PC-3 (cell line): ENCODE measurements around the gene MGAT5. TPM values are rescaled to one million over a fixed set of nuclear protein-coding genes. Genes with fewer than 3 reads are reported as not detected.

ENCODE experiments used
- ATAC-seq: fragments of 200-7000 bp; cut with Tn5 transposase; 2 replicates; pipeline ENCODE4 v1.9.1; 2020; ENCODE audit warnings: mild to moderate bottlenecking, moderate library complexity
- BruUV-seq: library from RNA; stranded (reverse); fragments of 400-500 nt; replicated peaks from 2 replicates; lab custom pipeline; 2021; lab: Mats Ljungman, UMichigan
- CTCF ChIA-PET: fragments of 300-600 bp; sonication (Branson Sonifier 250); formaldehyde crosslinking; loops from one replicate; lab custom pipeline; 2022; ENCODE audit warnings: antibody characterized with exemption; lab: Charles Lee
- POLR2A ChIA-PET: fragments of 300-600 bp; sonication (Branson Sonifier 250); formaldehyde crosslinking; loops from one replicate; lab custom pipeline; 2022; ENCODE audit warnings: antibody characterized with exemption; ENCODE audit not compliant: unreplicated experiment; lab: Charles Lee
- DNase-seq: peaks from one replicate; pipeline ENCODE4 v3.0.0-alpha.2; 2015
- H2AFZ ChIP-seq: fragments of 300-600 bp; sonication (generic); 2 replicates; pipeline ENCODE4 v1.6.0; 2016; ENCODE audit warnings: antibody characterized with exemption, low read length
- H3F3A ChIP-seq: fragments of 300-600 bp; sonication (generic); one replicate; pipeline ENCODE4 v1.6.0; 2017; ENCODE audit warnings: antibody characterized with exemption, low read length, control low read depth, mild to moderate bottlenecking; ENCODE audit not compliant: unreplicated experiment
- H3K27ac ChIP-seq: fragments of 300-600 bp; sonication (generic); 2 replicates; pipeline ENCODE4 v1.5.1; 2016; ENCODE audit warnings: mild to moderate bottlenecking, low read length
- H3K27me3 ChIP-seq: fragments of 300-600 bp; sonication (generic); 2 replicates; pipeline ENCODE4 v1.6.1; 2016; ENCODE audit warnings: low read length, mixed read lengths
- H3K36me3 ChIP-seq: fragments of 300-600 bp; sonication (generic); 2 replicates; pipeline ENCODE4 v1.6.1; 2016; ENCODE audit warnings: low read depth, mixed run types, low read length, mixed read lengths
- H3K4me1 ChIP-seq: fragments of 300-600 bp; sonication (generic); 2 replicates; pipeline ENCODE4 v1.5.1; 2016; ENCODE audit warnings: low read length; ENCODE audit not compliant: insufficient read depth
- H3K4me2 ChIP-seq: fragments of 300-600 bp; sonication (generic); 2 replicates; pipeline ENCODE4 v1.6.0; 2016; ENCODE audit warnings: low read length
- H3K4me3 ChIP-seq: fragments of 300-600 bp; sonication (generic); 2 replicates; pipeline ENCODE4 v1.5.1; 2016; ENCODE audit warnings: mild to moderate bottlenecking, low read length, mixed read lengths
- H3K79me2 ChIP-seq: fragments of 300-600 bp; sonication (generic); 2 replicates; pipeline ENCODE4 v1.6.1; 2017; ENCODE audit warnings: low read length, mixed read lengths
- H3K9ac ChIP-seq: fragments of 300-600 bp; sonication (generic); 2 replicates; pipeline ENCODE4 v1.6.0; 2016; ENCODE audit warnings: mild to moderate bottlenecking, low read length
- H3K9me2 ChIP-seq: fragments of 300-600 bp; sonication (generic); replicated peaks from 2 replicates; pipeline ENCODE4 v1.6.1; 2016; ENCODE audit warnings: mixed run types, low read length, mixed read lengths
- H3K9me3 ChIP-seq: fragments of 300-600 bp; sonication (generic); 2 replicates; pipeline ENCODE4 v1.6.1; 2016; ENCODE audit warnings: low read length, mixed read lengths
- H4K20me1 ChIP-seq: fragments of 300-600 bp; sonication (generic); 2 replicates; pipeline ENCODE4 v1.6.1; 2016; ENCODE audit warnings: low read length, mixed read lengths
- EZH2 ChIP-seq: fragments of 300-600 bp; sonication (generic); IDR thresholded peaks from one replicate; pipeline ENCODE4 v1.6.1; 2017; ENCODE audit warnings: antibody characterized with exemption, mild to moderate bottlenecking, low read length; ENCODE audit not compliant: unreplicated experiment
- EZH2phosphoT487 ChIP-seq: fragments of 300-600 bp; sonication (generic); IDR thresholded peaks from 2 replicates; pipeline ENCODE4 v1.6.1; 2018; ENCODE audit warnings: mild to moderate bottlenecking, antibody characterized with exemption, low read length, borderline replicate concordance
- intact Hi-C: fragments of 100-400 bp; cut with micrococcal nuclease; formaldehyde crosslinking; loops from 2 replicates; pipeline ENCODE4 v1.9.0; 2023
- total RNA-seq: library from RNA; depleted of rRNA; stranded (reverse); fragments of >200 nt; gene quantifications from 2 replicates; pipeline ENCODE4 v1.2.3, GENCODE V29; 2014
- TF ChIP-seq, protein P1 (sequence below): fragments of 300-600 bp; sonication (generic); conservative IDR thresholded peaks from 2 replicates; pipeline ENCODE4 v1.5.1; 2017; ENCODE audit warnings: antibody characterized with exemption, low read depth, mild to moderate bottlenecking, low read length

The MGAT5 gene
- total RNA-seq, 1 experiment from 2014 or later: 33.8 TPM

DNA sequence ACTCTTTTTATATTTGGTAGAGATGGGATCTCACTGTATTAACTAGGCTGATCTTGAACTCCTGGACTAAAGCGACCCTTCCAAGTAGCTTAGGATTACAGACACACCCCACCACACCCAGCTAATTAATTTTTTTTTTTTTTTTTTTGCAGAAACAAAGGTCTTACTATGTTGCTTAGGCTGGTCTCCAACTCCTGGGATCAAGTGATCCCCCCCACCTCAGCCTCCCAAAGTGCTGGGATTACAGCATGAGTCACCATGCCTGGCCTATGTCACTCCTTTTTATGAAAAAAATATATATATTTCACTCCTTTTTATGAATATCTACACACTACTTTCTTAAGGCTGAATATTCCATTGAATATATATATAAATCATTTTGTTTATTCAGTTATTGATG lies 162.8 kb downstream of the MGAT5 start:
- ChIA-PET POLR2A (interaction anchor here (0.6 kb wide), 1 partner anchor 8 kb away, joined by 7 read pairs; no protein-coding TSS in a partner anchor), CTCF (interaction anchor here (1.2 kb wide), 1 partner anchor 34 kb away, joined by 3 read pairs; no protein-coding TSS in a partner anchor)
- H3K27me3 ChIP-seq: no peaks in the 10 kb centered on the region
- H4K20me1 ChIP-seq: no peaks in the 10 kb centered on the region
- no peaks in the 10 kb centered on the region for H3F3A ChIP-seq
- peaks cover 8% of the 10 kb centered on the region; the same call in 1 of the 2 replicates for H3K4me1 ChIP-seq
- H3K4me2 ChIP-seq: no peak overlapping the region
- intact Hi-C loops: no loop called here
- no peaks in the 10 kb centered on the region for H3K9me2 ChIP-seq
- no peak overlapping the region for H2AFZ ChIP-seq
- H3K9ac ChIP-seq: no peak overlapping the region
- H3K27ac ChIP-seq: no peak overlapping the region
- no peaks in the 10 kb centered on the region for H3K79me2 ChIP-seq
- TF ChIP-seq EZH2: no peak
- TF ChIP-seq, protein P1, sequence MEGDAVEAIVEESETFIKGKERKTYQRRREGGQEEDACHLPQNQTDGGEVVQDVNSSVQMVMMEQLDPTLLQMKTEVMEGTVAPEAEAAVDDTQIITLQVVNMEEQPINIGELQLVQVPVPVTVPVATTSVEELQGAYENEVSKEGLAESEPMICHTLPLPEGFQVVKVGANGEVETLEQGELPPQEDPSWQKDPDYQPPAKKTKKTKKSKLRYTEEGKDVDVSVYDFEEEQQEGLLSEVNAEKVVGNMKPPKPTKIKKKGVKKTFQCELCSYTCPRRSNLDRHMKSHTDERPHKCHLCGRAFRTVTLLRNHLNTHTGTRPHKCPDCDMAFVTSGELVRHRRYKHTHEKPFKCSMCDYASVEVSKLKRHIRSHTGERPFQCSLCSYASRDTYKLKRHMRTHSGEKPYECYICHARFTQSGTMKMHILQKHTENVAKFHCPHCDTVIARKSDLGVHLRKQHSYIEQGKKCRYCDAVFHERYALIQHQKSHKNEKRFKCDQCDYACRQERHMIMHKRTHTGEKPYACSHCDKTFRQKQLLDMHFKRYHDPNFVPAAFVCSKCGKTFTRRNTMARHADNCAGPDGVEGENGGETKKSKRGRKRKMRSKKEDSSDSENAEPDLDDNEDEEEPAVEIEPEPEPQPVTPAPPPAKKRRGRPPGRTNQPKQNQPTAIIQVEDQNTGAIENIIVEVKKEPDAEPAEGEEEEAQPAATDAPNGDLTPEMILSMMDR: no peak
- no peak for TF ChIP-seq EZH2phosphoT487
- BruUV-seq: no TSS peak
- no peaks in the 10 kb centered on the region for H3K36me3 ChIP-seq
- DNase-seq: peak; percentile 15
- ATAC-seq: peak; percentile 48
- H3K4me3 ChIP-seq: no peak overlapping the region
- H3K9me3 ChIP-seq: no peaks in the 10 kb centered on the region

DNA sequence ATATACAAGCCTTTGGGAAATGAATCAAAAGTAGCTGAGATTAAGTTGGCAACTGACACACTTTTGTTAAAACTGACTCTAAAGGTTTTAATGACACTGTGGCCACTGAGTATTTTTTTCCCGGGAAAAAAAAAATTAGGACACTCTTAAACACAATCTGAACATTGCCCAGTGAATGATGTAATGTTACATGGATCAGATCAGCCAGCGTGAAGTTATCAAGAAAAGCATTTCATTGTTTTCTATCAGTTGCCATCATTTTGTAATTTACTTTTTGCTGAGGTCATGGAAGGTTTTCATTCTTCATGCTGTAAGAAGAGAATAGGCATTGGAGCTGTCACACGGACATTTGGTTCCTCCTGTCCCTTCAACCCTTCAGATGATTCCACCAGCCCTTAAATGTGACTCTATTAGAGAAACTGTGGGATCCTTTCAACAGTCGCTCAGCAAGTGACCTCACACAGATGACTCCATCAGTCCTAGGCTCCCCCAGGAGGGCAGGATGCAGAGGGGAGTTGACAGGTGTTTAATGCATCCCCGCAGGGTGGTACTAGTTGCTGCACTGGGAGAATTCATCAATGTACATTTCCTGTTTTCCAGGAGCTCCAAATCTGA lies 164.2 kb downstream of the MGAT5 start:
- POLR2A ChIA-PET: no interaction called here
- CTCF ChIA-PET: interaction anchor here (0.7 kb wide), 1 partner anchor 35 kb away, joined by 4 read pairs; no protein-coding TSS in a partner anchor

More for the DNA sequence above, 164.2 kb downstream of the MGAT5 start:
- no peaks in the 10 kb centered on the region for H3K27me3 ChIP-seq
- no peaks in the 10 kb centered on the region for H3K79me2 ChIP-seq
- no TSS peak for BruUV-seq
- H3K4me2 ChIP-seq: no peak overlapping the region
- no peaks in the 10 kb centered on the region for H3K9me2 ChIP-seq
- TF ChIP-seq EZH2phosphoT487: no peak
- TF ChIP-seq EZH2: no peak
- TF ChIP-seq, protein P1: no peak
- no peak overlapping the region for H3K27ac ChIP-seq
- H2AFZ ChIP-seq: no peak overlapping the region
- ATAC-seq (no peak), DNase-seq (no peak)
- intact Hi-C loops: no loop called here
- H3K9me3 ChIP-seq: no peaks in the 10 kb centered on the region
- no peak overlapping the region for H3K9ac ChIP-seq
- no peaks in the 10 kb centered on the region for H3F3A ChIP-seq
- H3K4me3 ChIP-seq: no peak overlapping the region
- no peaks in the 10 kb centered on the region for H4K20me1 ChIP-seq
- H3K4me1 ChIP-seq: peaks cover 5% of the 10 kb centered on the region; the same call in 1 of the 2 replicates
- H3K36me3 ChIP-seq: peaks cover 3% of the 10 kb centered on the region; the same call in 1 of the 2 replicates
